Measurements from ENCODE around the gene SLC6A16. TPM values are rescaled to one million over a fixed set of nuclear protein-coding genes. Genes with fewer than 3 reads are reported as not detected.

SLC6A16 gene
- total RNA-seq, 1 donor from 2014 or later = 5.3 TPM

DNA sequence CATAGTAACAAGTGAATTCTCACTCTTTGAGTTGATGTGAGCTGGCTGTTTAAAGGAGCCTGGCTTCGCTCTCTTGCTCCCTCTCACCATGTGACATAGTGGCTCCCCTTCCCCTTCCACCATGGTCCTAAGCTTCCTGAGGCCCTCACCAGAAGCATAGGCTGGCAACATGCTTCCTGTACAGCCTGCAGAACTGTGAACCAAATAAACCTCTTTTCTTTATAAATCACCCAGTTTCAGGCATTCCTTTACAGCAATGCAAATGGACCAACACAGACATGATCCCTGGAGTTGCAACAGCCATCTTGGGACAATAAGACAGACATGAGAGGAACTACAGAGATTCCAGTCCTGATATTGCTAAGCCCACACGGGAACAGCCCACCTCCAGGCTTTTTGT, 24.6 kb upstream of the SLC6A16 start:
- no peaks in the 10 kb centered on the region for H3K9me3 Mint-ChIP-seq (ENCODE audit: unreplicated experiment)
- H3K4me3 Mint-ChIP-seq (ENCODE audit: unreplicated experiment) = no peak overlapping the region
- no peak overlapping the region for H3K27ac Mint-ChIP-seq (ENCODE audit: unreplicated experiment)
- no peaks in the 10 kb centered on the region for H3K4me1 Mint-ChIP-seq (ENCODE audit: unreplicated experiment)
- DNase-seq (ENCODE audit: extremely low spot score, unreplicated experiment) = no peak
- TF ChIP-seq, protein P1, sequence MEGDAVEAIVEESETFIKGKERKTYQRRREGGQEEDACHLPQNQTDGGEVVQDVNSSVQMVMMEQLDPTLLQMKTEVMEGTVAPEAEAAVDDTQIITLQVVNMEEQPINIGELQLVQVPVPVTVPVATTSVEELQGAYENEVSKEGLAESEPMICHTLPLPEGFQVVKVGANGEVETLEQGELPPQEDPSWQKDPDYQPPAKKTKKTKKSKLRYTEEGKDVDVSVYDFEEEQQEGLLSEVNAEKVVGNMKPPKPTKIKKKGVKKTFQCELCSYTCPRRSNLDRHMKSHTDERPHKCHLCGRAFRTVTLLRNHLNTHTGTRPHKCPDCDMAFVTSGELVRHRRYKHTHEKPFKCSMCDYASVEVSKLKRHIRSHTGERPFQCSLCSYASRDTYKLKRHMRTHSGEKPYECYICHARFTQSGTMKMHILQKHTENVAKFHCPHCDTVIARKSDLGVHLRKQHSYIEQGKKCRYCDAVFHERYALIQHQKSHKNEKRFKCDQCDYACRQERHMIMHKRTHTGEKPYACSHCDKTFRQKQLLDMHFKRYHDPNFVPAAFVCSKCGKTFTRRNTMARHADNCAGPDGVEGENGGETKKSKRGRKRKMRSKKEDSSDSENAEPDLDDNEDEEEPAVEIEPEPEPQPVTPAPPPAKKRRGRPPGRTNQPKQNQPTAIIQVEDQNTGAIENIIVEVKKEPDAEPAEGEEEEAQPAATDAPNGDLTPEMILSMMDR (IDR thresholded peaks at IDR 0.05) = no peak
- peaks cover 68% of the 10 kb centered on the region for H3K36me3 Mint-ChIP-seq (ENCODE audit: unreplicated experiment)
- H3K27me3 Mint-ChIP-seq (ENCODE audit: unreplicated experiment) = no peaks in the 10 kb centered on the region

DNA sequence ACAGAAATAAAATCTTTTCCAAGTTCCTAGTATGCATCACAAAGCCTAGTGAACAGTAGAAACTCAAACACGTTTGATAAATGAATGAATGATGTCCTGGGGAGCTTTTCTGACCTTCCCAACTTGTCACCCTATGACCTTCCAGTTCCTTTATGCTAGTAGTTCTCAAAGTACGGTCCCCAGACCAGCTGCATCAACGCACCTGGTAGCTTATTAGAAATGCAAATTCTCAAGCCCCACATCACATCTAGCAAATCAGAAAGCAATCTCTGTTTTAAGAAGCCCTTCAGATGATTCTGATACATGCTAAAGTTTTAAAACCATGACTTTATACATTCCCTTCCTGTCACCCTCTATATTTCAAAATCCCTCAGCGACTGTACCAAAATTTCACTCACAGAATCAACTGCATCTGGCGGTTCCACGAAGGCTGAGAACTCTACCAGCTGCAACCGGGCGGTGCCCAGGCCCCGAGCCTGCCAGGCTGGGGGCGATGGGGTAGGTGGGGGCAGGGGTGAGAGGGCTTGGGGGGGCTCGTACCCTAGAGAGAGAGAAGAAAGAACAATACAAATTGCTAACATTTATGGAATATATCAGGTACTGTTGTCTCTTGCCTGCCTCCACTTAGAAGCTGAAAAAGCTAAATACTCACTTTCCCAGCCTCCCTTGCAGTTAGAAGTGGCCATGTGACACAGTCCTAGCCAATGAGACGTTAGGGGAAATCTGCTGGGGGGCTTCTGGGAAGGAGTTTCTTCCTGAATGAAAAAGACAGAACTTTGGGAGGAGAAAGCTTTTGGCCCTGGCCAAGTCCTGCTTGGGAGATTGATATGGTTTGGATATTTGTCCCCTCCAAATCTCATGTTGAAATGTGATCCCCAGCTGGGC, 23.6 kb upstream of the SLC6A16 start:
- Mint-ChIP-seq H3K9me3 (ENCODE audit: unreplicated experiment) (no peaks in the 10 kb centered on the region), H3K27me3 (ENCODE audit: unreplicated experiment) (no peaks in the 10 kb centered on the region), H3K4me3 (ENCODE audit: unreplicated experiment) (no peak overlapping the region), H3K36me3 (ENCODE audit: unreplicated experiment) (peaks cover 65% of the 10 kb centered on the region), H3K27ac (ENCODE audit: unreplicated experiment) (no peak overlapping the region), H3K4me1 (ENCODE audit: unreplicated experiment) (no peaks in the 10 kb centered on the region)
- TF ChIP-seq, protein P1 (IDR thresholded peaks at IDR 0.05) = no peak
- no peak for DNase-seq (ENCODE audit: extremely low spot score, unreplicated experiment)

DNA sequence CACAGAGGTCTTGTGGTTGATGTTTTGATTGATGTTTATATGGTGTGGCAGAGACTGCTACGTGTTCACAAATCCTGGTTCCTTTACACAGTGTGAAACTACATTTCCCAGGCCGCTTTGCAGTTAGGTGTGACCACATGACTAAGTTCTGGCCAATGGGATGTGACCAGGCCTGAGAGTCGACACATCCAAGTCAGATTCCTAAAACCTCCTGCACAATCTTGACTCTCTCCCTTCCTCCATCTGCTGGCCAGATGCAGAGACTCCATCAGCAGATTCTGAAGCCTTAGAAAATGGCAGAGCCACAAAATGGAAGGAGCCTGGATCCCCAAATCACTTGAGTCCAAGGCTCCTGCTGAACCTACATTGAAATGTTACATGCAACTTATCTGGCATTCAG, 22.8 kb upstream of the SLC6A16 start:
- DNase-seq (ENCODE audit: extremely low spot score, unreplicated experiment) = no peak
- Mint-ChIP-seq H3K36me3 (ENCODE audit: unreplicated experiment) (peaks cover 64% of the 10 kb centered on the region), H3K4me3 (ENCODE audit: unreplicated experiment) (no peak overlapping the region), H3K27me3 (ENCODE audit: unreplicated experiment) (no peaks in the 10 kb centered on the region), H3K4me1 (ENCODE audit: unreplicated experiment) (no peaks in the 10 kb centered on the region), H3K27ac (ENCODE audit: unreplicated experiment) (no peak overlapping the region), H3K9me3 (ENCODE audit: unreplicated experiment) (no peaks in the 10 kb centered on the region)
- TF ChIP-seq, protein P1 (IDR thresholded peaks at IDR 0.05) = peak; percentile 8

DNA sequence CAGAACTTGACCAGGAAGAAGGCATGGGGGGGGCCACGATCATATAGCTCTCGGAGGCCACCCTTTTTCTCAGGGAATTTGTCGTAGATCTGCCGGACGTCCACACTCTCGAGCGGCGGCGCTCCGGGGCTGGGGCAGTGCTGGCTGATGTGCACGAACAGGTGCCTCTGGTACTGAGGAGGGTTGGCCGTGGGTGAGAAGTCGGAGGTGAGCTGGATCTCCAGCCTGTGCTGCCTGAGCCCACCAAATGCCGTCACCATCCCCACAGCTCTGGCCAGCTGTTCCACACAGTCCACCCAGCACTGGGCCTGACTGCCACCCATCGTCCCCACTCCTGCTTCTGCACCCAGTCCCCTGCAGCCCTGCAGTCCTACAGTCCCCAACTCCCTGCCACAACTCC, 22.2 kb upstream of the SLC6A16 start:
- H3K4me3 Mint-ChIP-seq (ENCODE audit: unreplicated experiment) = no peak overlapping the region
- H3K27me3 Mint-ChIP-seq (ENCODE audit: unreplicated experiment) = no peaks in the 10 kb centered on the region
- TF ChIP-seq, protein P1 (IDR thresholded peaks at IDR 0.05) = no peak
- no peak for DNase-seq (ENCODE audit: extremely low spot score, unreplicated experiment)
- H3K27ac Mint-ChIP-seq (ENCODE audit: unreplicated experiment) = no peak overlapping the region
- no peaks in the 10 kb centered on the region for H3K4me1 Mint-ChIP-seq (ENCODE audit: unreplicated experiment)
- no peaks in the 10 kb centered on the region for H3K9me3 Mint-ChIP-seq (ENCODE audit: unreplicated experiment)
- H3K36me3 Mint-ChIP-seq (ENCODE audit: unreplicated experiment) = peaks cover 67% of the 10 kb centered on the region

DNA sequence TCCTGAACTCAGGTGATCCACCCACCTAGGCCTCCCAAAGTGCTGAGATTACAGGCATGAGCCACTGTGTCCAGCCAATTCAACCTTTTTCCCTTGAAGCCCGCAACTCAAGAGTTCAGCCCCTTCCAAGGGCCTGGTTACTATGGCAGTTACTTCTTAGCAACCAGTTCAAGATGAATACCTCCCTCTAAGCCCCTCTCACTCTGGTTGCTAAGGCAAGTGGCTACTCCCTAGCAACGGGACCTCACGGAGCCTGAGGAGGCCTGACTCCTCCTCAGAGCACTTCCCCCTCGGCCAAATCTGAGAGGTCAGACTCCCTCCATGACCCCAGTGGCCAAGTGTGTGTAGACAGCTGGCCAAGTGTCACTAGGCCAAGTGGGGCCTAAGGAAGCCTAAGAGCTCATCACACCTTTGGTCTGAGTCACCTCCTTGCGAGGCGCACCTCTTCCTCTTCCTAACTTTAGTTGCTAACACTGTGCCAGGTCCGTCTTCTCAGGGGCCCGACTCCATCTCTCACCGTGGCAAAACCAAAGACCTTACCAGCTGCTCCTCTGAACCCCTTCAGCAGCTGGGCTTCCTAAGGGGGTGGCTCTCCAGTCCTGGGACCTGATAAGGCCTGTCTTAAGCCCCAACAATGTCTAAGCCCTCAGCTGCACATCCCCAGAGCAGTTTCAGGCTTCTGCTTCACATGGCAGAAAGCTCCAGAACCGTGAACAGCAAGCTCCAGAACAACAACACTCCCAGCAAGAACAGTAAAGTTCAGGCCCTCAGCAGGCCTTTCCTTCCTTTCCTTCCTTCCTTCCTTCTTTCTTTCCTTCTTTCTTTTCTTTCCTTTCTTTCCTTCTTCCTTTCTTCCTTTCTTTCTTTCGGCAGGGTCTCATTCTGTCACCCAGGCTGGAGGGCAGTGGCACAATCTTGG, 19.8 kb upstream of the SLC6A16 start:
- DNase-seq (ENCODE audit: extremely low spot score, unreplicated experiment) = no peak
- Mint-ChIP-seq H3K4me3 (ENCODE audit: unreplicated experiment) (no peak overlapping the region), H3K36me3 (ENCODE audit: unreplicated experiment) (peaks cover 64% of the 10 kb centered on the region), H3K27me3 (ENCODE audit: unreplicated experiment) (no peaks in the 10 kb centered on the region), H3K4me1 (ENCODE audit: unreplicated experiment) (peaks cover 3% of the 10 kb centered on the region), H3K27ac (ENCODE audit: unreplicated experiment) (no peak overlapping the region), H3K9me3 (ENCODE audit: unreplicated experiment) (no peaks in the 10 kb centered on the region)
- TF ChIP-seq, protein P1 (IDR thresholded peaks at IDR 0.05) = no peak
